GM06990 (cell line): Measurements from ENCODE around the gene ZBTB47.
A peak's percentile ranks its signal among the peaks of the same experiment; 100 is the strongest.

Experiments
- DNase-seq: peaks from one replicate; pipeline ENCODE4 v3.0.0-alpha.2; 2011; ENCODE audit not compliant: insufficient read length; ENCODE audit errors: extremely low read depth
- H3K27me3 ChIP-seq: replicated peaks from 2 replicates; pipeline ENCODE4 v1.6.0; 2011; ENCODE audit warnings: low read length; ENCODE audit not compliant: control insufficient read depth, insufficient read depth
- H3K36me3 ChIP-seq: 2 replicates; pipeline ENCODE4 v1.5.1; 2011; ENCODE audit warnings: low read length; ENCODE audit not compliant: control insufficient read depth, insufficient read depth
- H3K4me3 ChIP-seq: replicated peaks from 2 replicates; pipeline ENCODE4 v1.5.1; 2011; ENCODE audit warnings: low read depth, mild to moderate bottlenecking, control low read depth, low read length
- TF ChIP-seq, protein P1 (sequence below): IDR thresholded peaks from 2 replicates; pipeline ENCODE4 v1.5.1; 2011; ENCODE audit warnings: low read length, control low read depth, mild to moderate bottlenecking, inconsistent platforms; ENCODE audit not compliant: insufficient read depth, poor library complexity, severe bottlenecking

ZBTB47 gene

DNA sequence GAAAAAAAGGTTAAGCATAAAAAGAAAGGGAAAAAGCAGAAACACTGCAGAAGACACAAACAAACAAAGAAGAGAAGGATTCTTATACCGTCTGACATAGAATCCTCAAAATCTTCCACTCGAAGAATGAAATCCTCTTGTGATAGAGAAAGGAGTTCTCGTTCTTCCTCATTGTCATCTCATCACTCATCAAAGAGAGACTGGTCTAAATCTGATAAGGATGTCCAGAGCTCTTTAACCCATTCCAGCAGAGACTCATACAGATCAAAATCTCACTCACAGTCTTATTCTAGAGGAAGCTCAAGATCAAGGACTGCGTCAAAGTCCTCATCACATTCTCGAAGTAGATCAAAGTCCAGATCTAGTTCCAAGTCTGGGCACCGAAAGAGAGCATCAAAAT is 16.5 kb upstream of the ZBTB47 start:
- Histone ChIP-seq H3K4me3 (no peak overlapping the region), H3K27me3 (no peaks in the 10 kb centered on the region), H3K36me3 (peaks cover 12% of the 10 kb centered on the region)
- DNase-seq, result no peak
- TF ChIP-seq, protein P1, sequence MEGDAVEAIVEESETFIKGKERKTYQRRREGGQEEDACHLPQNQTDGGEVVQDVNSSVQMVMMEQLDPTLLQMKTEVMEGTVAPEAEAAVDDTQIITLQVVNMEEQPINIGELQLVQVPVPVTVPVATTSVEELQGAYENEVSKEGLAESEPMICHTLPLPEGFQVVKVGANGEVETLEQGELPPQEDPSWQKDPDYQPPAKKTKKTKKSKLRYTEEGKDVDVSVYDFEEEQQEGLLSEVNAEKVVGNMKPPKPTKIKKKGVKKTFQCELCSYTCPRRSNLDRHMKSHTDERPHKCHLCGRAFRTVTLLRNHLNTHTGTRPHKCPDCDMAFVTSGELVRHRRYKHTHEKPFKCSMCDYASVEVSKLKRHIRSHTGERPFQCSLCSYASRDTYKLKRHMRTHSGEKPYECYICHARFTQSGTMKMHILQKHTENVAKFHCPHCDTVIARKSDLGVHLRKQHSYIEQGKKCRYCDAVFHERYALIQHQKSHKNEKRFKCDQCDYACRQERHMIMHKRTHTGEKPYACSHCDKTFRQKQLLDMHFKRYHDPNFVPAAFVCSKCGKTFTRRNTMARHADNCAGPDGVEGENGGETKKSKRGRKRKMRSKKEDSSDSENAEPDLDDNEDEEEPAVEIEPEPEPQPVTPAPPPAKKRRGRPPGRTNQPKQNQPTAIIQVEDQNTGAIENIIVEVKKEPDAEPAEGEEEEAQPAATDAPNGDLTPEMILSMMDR, result no peak

DNA sequence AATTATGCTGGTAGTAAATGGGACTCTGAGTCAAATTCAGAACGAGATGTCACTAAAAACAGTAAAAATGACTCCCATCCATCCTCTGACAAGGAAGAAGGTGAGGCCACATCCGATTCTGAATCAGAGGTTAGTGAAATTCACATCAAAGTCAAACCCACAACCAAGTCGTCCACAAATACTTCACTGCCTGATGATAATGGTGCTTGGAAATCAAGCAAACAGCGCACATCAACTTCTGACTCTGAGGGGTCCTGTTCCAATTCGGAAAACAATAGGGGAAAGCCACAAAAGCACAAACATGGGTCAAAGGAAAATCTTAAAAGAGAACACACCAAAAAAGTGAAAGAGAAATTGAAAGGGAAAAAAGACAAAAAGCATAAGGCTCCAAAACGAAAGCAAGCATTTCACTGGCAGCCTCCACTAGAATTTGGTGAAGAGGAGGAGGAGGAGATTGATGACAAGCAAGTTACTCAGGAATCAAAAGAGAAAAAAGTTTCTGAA is 15.1 kb upstream of the ZBTB47 start:
- H3K27me3 ChIP-seq, result no peaks in the 10 kb centered on the region
- peaks cover 16% of the 10 kb centered on the region for H3K36me3 ChIP-seq
- TF ChIP-seq, protein P1, result no peak
- no peak for DNase-seq
- peak overlapping the region; percentile 47 for H3K4me3 ChIP-seq

DNA sequence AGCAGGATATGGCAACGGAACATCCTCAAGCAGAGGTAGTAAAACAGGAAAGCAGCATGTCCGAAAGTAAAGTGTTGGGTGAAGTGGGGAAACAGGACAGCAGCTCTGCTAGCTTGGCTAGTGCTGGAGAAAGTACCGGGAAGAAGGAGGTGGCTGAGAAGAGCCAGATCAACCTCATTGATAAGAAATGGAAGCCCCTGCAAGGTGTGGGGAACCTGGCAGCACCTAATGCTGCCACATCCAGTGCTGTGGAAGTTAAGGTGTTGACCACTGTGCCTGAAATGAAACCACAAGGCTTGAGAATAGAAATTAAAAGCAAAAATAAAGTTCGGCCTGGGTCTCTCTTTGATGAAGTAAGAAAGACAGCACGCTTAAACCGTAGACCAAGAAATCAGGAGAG is 14.3 kb upstream of the ZBTB47 start:
- H3K36me3 ChIP-seq, result peaks cover 17% of the 10 kb centered on the region
- H3K27me3 ChIP-seq, result no peaks in the 10 kb centered on the region

DNA sequence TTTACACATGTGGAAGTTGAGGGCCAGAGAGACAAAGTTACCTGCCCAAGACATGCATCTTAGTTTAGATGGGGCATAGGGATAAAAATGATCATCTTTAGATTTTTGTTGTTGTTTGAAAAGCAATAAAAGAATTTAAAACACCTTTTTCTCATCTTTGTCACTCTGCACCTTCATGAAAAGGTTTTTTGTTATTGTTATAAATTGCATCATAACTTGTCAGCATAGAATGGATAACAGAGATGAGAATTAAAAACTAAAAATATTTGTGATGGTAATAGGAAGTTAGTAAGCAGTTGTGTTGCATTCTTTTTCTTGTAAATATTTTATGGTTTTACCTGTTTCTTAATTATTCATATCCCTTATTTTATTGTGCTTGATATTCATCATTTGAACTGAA is 13.4 kb upstream of the ZBTB47 start:
- Histone ChIP-seq H3K27me3 (no peaks in the 10 kb centered on the region), H3K36me3 (peaks cover 22% of the 10 kb centered on the region), H3K4me3 (no peak overlapping the region)
- TF ChIP-seq, protein P1, result no peak
- no peak for DNase-seq

More for the DNA sequence above, 14.3 kb upstream of the ZBTB47 start:
- TF ChIP-seq, protein P1, result no peak
- no peak overlapping the region for H3K4me3 ChIP-seq
- no peak for DNase-seq

DNA sequence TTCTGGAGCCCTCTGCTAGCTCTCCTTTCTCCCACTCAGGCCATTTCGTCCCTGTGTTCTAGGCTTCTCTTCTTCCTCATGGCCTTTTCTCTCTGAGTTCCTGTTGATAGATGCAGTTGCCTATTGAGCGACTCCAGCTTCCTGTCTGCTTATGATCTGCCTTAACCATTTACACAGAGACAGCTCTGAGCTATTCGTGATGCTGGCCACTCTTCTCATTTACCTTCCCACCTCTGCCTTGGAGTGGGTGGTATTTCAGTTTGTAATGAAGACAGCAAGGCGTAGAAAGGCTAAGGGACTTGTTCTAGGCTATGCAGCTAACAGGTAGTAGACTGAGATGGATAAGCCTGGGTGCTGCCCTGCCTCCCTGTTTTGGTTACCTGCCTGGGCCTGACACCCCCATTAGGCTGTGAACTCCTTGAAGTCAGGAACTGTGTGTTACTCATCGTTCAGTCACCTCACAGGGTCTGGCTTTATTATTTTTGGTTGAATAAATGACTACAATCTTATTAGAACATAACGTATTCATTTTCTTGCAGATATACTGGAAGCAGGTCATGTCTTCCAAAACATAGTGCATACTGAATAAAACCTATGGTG is 12.6 kb upstream of the ZBTB47 start:
- Histone ChIP-seq H3K4me3 (no peak overlapping the region), H3K27me3 (no peaks in the 10 kb centered on the region), H3K36me3 (peaks cover 20% of the 10 kb centered on the region)
- no peak for DNase-seq
- TF ChIP-seq, protein P1, result no peak
